Effector memory CD8-positive, alpha-beta T cell (primary cell): Measurements from ENCODE around the gene AKT3.

Experiments used
- ATAC-seq: fragments of 150-1000 bp; cut with Tn5 transposase; replicated peaks from 2 replicates; pipeline ENCODE4 v1.10.0; 2021; ENCODE audit warnings: mild to moderate bottlenecking, moderate library complexity
- DNase-seq, 3 experiments: peaks; one replicate each; pipeline ENCODE4 v3.0.0; 2021
- H3K27ac Mint-ChIP-seq, 2 donors: one replicate each; pipeline ENCODE4 v1.8.0; 2022; ENCODE audit warnings: mild to moderate bottlenecking in 2 of 2, mixed read lengths in 2 of 2, moderate library complexity in 2 of 2
- H3K27me3 Mint-ChIP-seq, 2 donors: one replicate each; pipeline ENCODE4 v1.8.0; 2022; ENCODE audit warnings: mixed read lengths in 2 of 2
- H3K36me3 Mint-ChIP-seq: one replicate; pipeline ENCODE4 v1.8.0; 2022; ENCODE audit warnings: mild to moderate bottlenecking, moderate library complexity, mixed read lengths; ENCODE audit not compliant: insufficient read depth
- H3K4me1 Mint-ChIP-seq, 2 donors: one replicate each; pipeline ENCODE4 v1.8.0; 2022; ENCODE audit warnings: low read depth in 2 of 2, mixed read lengths in 2 of 2
- H3K4me3 Mint-ChIP-seq, 2 donors: one replicate each; pipeline ENCODE4 v1.8.0; 2022; ENCODE audit warnings: mild to moderate bottlenecking in 2 of 2, mixed read lengths in 2 of 2, moderate library complexity in 2 of 2
- H3K9me3 Mint-ChIP-seq, 2 donors: one replicate each; pipeline ENCODE4 v1.8.0; 2022; ENCODE audit warnings: mixed read lengths in 2 of 2

AKT3 gene

GRCh38 chr1:243731301-243731891 is 118.6 kb downstream of the AKT3 start:
- ATAC-seq (peak; percentile 40), DNase-seq (no peak)
- Mint-ChIP-seq H3K27ac (peak overlapping the region in 1 of 2 donors; percentile 54), H3K36me3 (no peaks in the 10 kb centered on the region), H3K9me3 (no peaks in the 10 kb centered on the region), H3K4me3 (no peak overlapping the region), H3K27me3 (no peaks in the 10 kb centered on the region), H3K4me1 (peaks cover 32 to 39% of the 10 kb centered on the region in 2 donors)

- peaks cover 32 to 39% of the 10 kb centered on the region in 2 donors for H3K4me1 Mint-ChIP-seq
- H3K4me3 Mint-ChIP-seq, result no peak overlapping the region
- H3K36me3 Mint-ChIP-seq, result no peaks in the 10 kb centered on the region
- H3K27ac Mint-ChIP-seq, result peak overlapping the region in 1 of 2 donors; percentile 54
- ATAC-seq (no peak), DNase-seq (no peak)
- H3K9me3 Mint-ChIP-seq, result no peaks in the 10 kb centered on the region
- no peaks in the 10 kb centered on the region for H3K27me3 Mint-ChIP-seq
These were observed 119.4 kb downstream of the AKT3 start for GRCh38 chr1:243730487-243731150.

GRCh38 chr1:243729956-243730355 is 120.1 kb downstream of the AKT3 start:
- H3K36me3 Mint-ChIP-seq, result no peaks in the 10 kb centered on the region

GRCh38 chr1:243727503-243728203 is 122.4 kb downstream of the AKT3 start:
- peaks cover 38 to 41% of the 10 kb centered on the region in 2 donors for H3K4me1 Mint-ChIP-seq
- H3K27ac Mint-ChIP-seq, result no peak overlapping the region
- no peak overlapping the region for H3K4me3 Mint-ChIP-seq
- no peak for DNase-seq
- H3K9me3 Mint-ChIP-seq, result no peaks in the 10 kb centered on the region
- H3K36me3 Mint-ChIP-seq, result no peaks in the 10 kb centered on the region
- ATAC-seq, result peak; percentile 22
- H3K27me3 Mint-ChIP-seq, result no peaks in the 10 kb centered on the region

More at GRCh38 chr1:243729956-243730355, 120.1 kb downstream of the AKT3 start:
- ATAC-seq (no peak), DNase-seq (no peak)
- Mint-ChIP-seq H3K4me1 (peaks cover 36 to 39% of the 10 kb centered on the region in 2 donors), H3K27me3 (no peaks in the 10 kb centered on the region), H3K9me3 (no peaks in the 10 kb centered on the region), H3K27ac (peak overlapping the region in 1 of 2 donors; percentile 54), H3K4me3 (no peak overlapping the region)

- Mint-ChIP-seq H3K27me3 (no peaks in the 10 kb centered on the region), H3K9me3 (no peaks in the 10 kb centered on the region), H3K36me3 (no peaks in the 10 kb centered on the region), H3K4me3 (no peak overlapping the region), H3K4me1 (peaks cover 36% of the 10 kb centered on the region in 2 donors), H3K27ac (peak overlapping the region in 1 of 2 donors; percentile 39)
- DNase-seq (no peak), ATAC-seq (no peak)
These were observed 123.1 kb downstream of the AKT3 start for GRCh38 chr1:243726806-243727502.

GRCh38 chr1:243725846-243726245 is 124.2 kb downstream of the AKT3 start:
- Mint-ChIP-seq H3K36me3 (no peaks in the 10 kb centered on the region), H3K4me3 (no peak overlapping the region), H3K27me3 (no peaks in the 10 kb centered on the region), H3K27ac (no peak overlapping the region), H3K4me1 (peaks cover 32 to 34% of the 10 kb centered on the region in 2 donors), H3K9me3 (no peaks in the 10 kb centered on the region)
- ATAC-seq, result no peak
- no peak for DNase-seq

- no peak overlapping the region for H3K27ac Mint-ChIP-seq
- H3K4me3 Mint-ChIP-seq, result no peak overlapping the region
- no peaks in the 10 kb centered on the region for H3K9me3 Mint-ChIP-seq
- no peaks in the 10 kb centered on the region for H3K36me3 Mint-ChIP-seq
- peaks cover 27 to 31% of the 10 kb centered on the region in 2 donors for H3K4me1 Mint-ChIP-seq
- ATAC-seq, result no peak
- DNase-seq, result no peak
- no peaks in the 10 kb centered on the region for H3K27me3 Mint-ChIP-seq
These were observed 125.0 kb downstream of the AKT3 start for GRCh38 chr1:243725075-243725474.

GRCh38 chr1:243723458-243724043 is 126.5 kb downstream of the AKT3 start:
- Mint-ChIP-seq H3K27me3 (no peaks in the 10 kb centered on the region), H3K36me3 (peaks cover 3% of the 10 kb centered on the region), H3K4me1 (peaks cover 25% of the 10 kb centered on the region in 2 donors), H3K4me3 (no peak overlapping the region), H3K27ac (no peak overlapping the region), H3K9me3 (no peaks in the 10 kb centered on the region)
- no peak for DNase-seq
- ATAC-seq, result no peak

GRCh38 chr1:243723050-243723449 is 127.0 kb downstream of the AKT3 start:
- Mint-ChIP-seq H3K9me3 (no peaks in the 10 kb centered on the region), H3K4me1 (peaks cover 23 to 25% of the 10 kb centered on the region in 2 donors), H3K27ac (no peak overlapping the region), H3K4me3 (no peak overlapping the region), H3K36me3 (peaks cover 3% of the 10 kb centered on the region), H3K27me3 (no peaks in the 10 kb centered on the region)
- ATAC-seq (no peak), DNase-seq (no peak)

GRCh38 chr1:243719476-243719875 is 130.6 kb downstream of the AKT3 start:
- DNase-seq (no peak), ATAC-seq (no peak)
- Mint-ChIP-seq H3K36me3 (peaks cover 3% of the 10 kb centered on the region), H3K4me3 (no peak overlapping the region), H3K4me1 (peaks cover 15 to 23% of the 10 kb centered on the region in 2 donors), H3K9me3 (no peaks in the 10 kb centered on the region), H3K27ac (no peak overlapping the region), H3K27me3 (no peaks in the 10 kb centered on the region)

- Mint-ChIP-seq H3K36me3 (peaks cover 3% of the 10 kb centered on the region), H3K27me3 (no peaks in the 10 kb centered on the region), H3K9me3 (no peaks in the 10 kb centered on the region), H3K4me1 (peaks cover 14 to 25% of the 10 kb centered on the region in 2 donors), H3K27ac (no peak overlapping the region), H3K4me3 (no peak overlapping the region)
- no peak for ATAC-seq
- DNase-seq, result no peak
These were observed 131.2 kb downstream of the AKT3 start for GRCh38 chr1:243718893-243719292.

GRCh38 chr1:243718022-243718421 is 132.0 kb downstream of the AKT3 start:
- Mint-ChIP-seq H3K4me1 (peaks cover 17 to 34% of the 10 kb centered on the region in 2 donors), H3K4me3 (no peak overlapping the region), H3K36me3 (peaks cover 3% of the 10 kb centered on the region), H3K27me3 (no peaks in the 10 kb centered on the region), H3K27ac (no peak overlapping the region), H3K9me3 (no peaks in the 10 kb centered on the region)
- no peak for DNase-seq
- ATAC-seq, result no peak

GRCh38 chr1:243716906-243717305 is 133.1 kb downstream of the AKT3 start:
- H3K27me3 Mint-ChIP-seq, result no peaks in the 10 kb centered on the region
- no peak overlapping the region for H3K27ac Mint-ChIP-seq
- no peaks in the 10 kb centered on the region for H3K9me3 Mint-ChIP-seq
- H3K36me3 Mint-ChIP-seq, result peaks cover 3% of the 10 kb centered on the region
- H3K4me3 Mint-ChIP-seq, result no peak overlapping the region
- ATAC-seq (no peak), DNase-seq (no peak)
- H3K4me1 Mint-ChIP-seq, result peaks cover 19 to 37% of the 10 kb centered on the region in 2 donors
